CD8-positive, alpha-beta memory T cell (primary cell): ENCODE measurements around the gene LRRC8D. TPM values are rescaled to one million over a fixed set of nuclear protein-coding genes. Genes with fewer than 3 reads are reported as not detected.

Source experiments
- CTCF ChIA-PET: fragments of 350-600 bp; sonication (Branson Sonifier 250); formaldehyde crosslinking; loops from one replicate; lab custom pipeline; 2021; ENCODE audit warnings: antibody characterized with exemption; lab: Charles Lee
- POLR2A ChIA-PET: fragments of 350-600 bp; sonication (Branson Sonifier 250); formaldehyde crosslinking; loops from one replicate; lab custom pipeline; 2021; ENCODE audit warnings: antibody characterized with exemption; lab: Charles Lee
- DNase-seq, 5 donors: peaks; one replicate each; pipeline versions ENCODE4 v3.0.0 to v3.0.0-alpha.2; 2020 to 2022; ENCODE audit warnings: mixed read lengths in 1 of 5
- H3K27ac ChIP-seq: one replicate; pipeline ENCODE4 v1.7.0; 2013; ENCODE audit warnings: low read depth, mild to moderate bottlenecking, low read length, moderate library complexity
- H3K27me3 ChIP-seq: 2 replicates; pipeline ENCODE4 v1.7.0; 2013; ENCODE audit warnings: low read length, mild to moderate bottlenecking; ENCODE audit not compliant: insufficient read depth, poor library complexity, severe bottlenecking
- H3K36me3 ChIP-seq: 2 replicates; pipeline ENCODE4 v1.7.0; 2013; ENCODE audit warnings: mild to moderate bottlenecking, low read length, moderate library complexity; ENCODE audit not compliant: insufficient read depth
- H3K4me1 ChIP-seq: 2 replicates; pipeline ENCODE4 v1.7.0; 2013; ENCODE audit warnings: mild to moderate bottlenecking, low read length, moderate library complexity; ENCODE audit not compliant: insufficient read depth
- H3K4me3 ChIP-seq: 2 replicates; pipeline ENCODE4 v1.7.0; 2013; ENCODE audit warnings: mild to moderate bottlenecking, low read length
- H3K9me3 ChIP-seq: 2 replicates; pipeline ENCODE4 v1.7.0; 2013; ENCODE audit warnings: mild to moderate bottlenecking, low read length
- H3K27ac Mint-ChIP-seq, 8 donors: one replicate each; pipeline ENCODE4 v1.8.0; 2020 to 2021; ENCODE audit warnings: mixed read lengths in 8 of 8, mild to moderate bottlenecking in 6 of 8, inconsistent platforms in 3 of 8, moderate library complexity in 3 of 8
- H3K27me3 Mint-ChIP-seq, 2 donors: one replicate each; pipeline ENCODE4 v1.8.0; 2020 to 2021; ENCODE audit warnings: mixed read lengths in 2 of 2, mild to moderate bottlenecking in 1 of 2, moderate library complexity in 1 of 2
- H3K36me3 Mint-ChIP-seq, 3 donors: one replicate each; pipeline ENCODE4 v1.8.0; 2020 to 2021; ENCODE audit warnings: mixed read lengths in 3 of 3, inconsistent platforms in 1 of 3, mild to moderate bottlenecking in 1 of 3
- H3K4me1 Mint-ChIP-seq, 3 donors: one replicate each; pipeline ENCODE4 v1.8.0; 2020 to 2021; ENCODE audit warnings: mixed read lengths in 3 of 3, inconsistent platforms in 1 of 3, mild to moderate bottlenecking in 1 of 3
- H3K4me3 Mint-ChIP-seq, 7 donors: one replicate each; pipeline ENCODE4 v1.8.0; 2020 to 2021; ENCODE audit warnings: mixed read lengths in 7 of 7, mild to moderate bottlenecking in 6 of 7, moderate library complexity in 4 of 7, inconsistent platforms in 2 of 7
- H3K9me3 Mint-ChIP-seq, 5 donors: one replicate each; pipeline ENCODE4 v1.8.0; 2020 to 2022; ENCODE audit warnings: mixed read lengths in 5 of 5, mild to moderate bottlenecking in 3 of 5, moderate library complexity in 2 of 5, inconsistent platforms in 1 of 5
- polyA plus RNA-seq: library from polyadenylated mRNA; unstranded; fragments of 300-500 nt; fragmentation: Illumina TruSeq; gene quantifications from one replicate; pipeline ENCODE4 v1.2.3, GENCODE V29; 2021
- total RNA-seq, 2 experiments: library from RNA; stranded (reverse); gene quantifications; one replicate each; pipeline ENCODE4 v1.2.3, GENCODE V29; 2021

LRRC8D gene
- total and polyA plus RNA-seq, 3 experiments from 2014 or later: 39.0 to 56.3 (median 41.9) TPM

GRCh38 chr1:89910780-89911179, 89.9 kb downstream of the LRRC8D start:
- Histone ChIP-seq H3K27me3 (no peaks in the 10 kb centered on the region), H3K4me1 (peaks cover 4% of the 10 kb centered on the region), H3K27ac (no peak overlapping the region), H3K4me3 (no peak overlapping the region), H3K36me3 (no peaks in the 10 kb centered on the region), H3K9me3 (no peaks in the 10 kb centered on the region)
- POLR2A ChIA-PET: interaction anchor here (0.6 kb wide), 1 partner anchor 216 kb away, joined by 3 read pairs; no protein-coding TSS in a partner anchor
- Mint-ChIP-seq H3K4me3 (no peak overlapping the region), H3K36me3 (peaks cover 5 to 26% (median 9%) of the 10 kb centered on the region in 3 donors), H3K27me3 (no peaks in the 10 kb centered on the region), H3K9me3 (no peaks in the 10 kb centered on the region), H3K4me1 (peaks cover 35 to 65% (median 59%) of the 10 kb centered on the region in 3 donors), H3K27ac (peak overlapping the region in 1 of 8 donors; percentile 19)
- CTCF ChIA-PET: interaction anchor here (1.0 kb wide), 1 partner anchor 10 kb away, joined by 3 read pairs; no protein-coding TSS in a partner anchor
- DNase-seq: no peak

GRCh38 chr1:89911191-89911991, 90.6 kb downstream of the LRRC8D start:
- Histone ChIP-seq H3K4me1 (no peaks in the 10 kb centered on the region), H3K9me3 (no peaks in the 10 kb centered on the region), H3K36me3 (no peaks in the 10 kb centered on the region), H3K27ac (no peak overlapping the region), H3K4me3 (no peak overlapping the region), H3K27me3 (no peaks in the 10 kb centered on the region)
- ChIA-PET POLR2A (interaction anchor here (0.6 kb wide), 1 partner anchor 216 kb away, joined by 3 read pairs; no protein-coding TSS in a partner anchor), CTCF (interaction anchor here (1.0 kb wide), 1 partner anchor 9 kb away, joined by 3 read pairs; no protein-coding TSS in a partner anchor)
- Mint-ChIP-seq H3K4me3 (no peak overlapping the region), H3K36me3 (peaks cover 5 to 25% (median 9%) of the 10 kb centered on the region in 3 donors), H3K9me3 (no peaks in the 10 kb centered on the region), H3K27ac (peak overlapping the region in 2 of 8 donors; percentile 24 to 39), H3K27me3 (no peaks in the 10 kb centered on the region), H3K4me1 (peaks cover 34 to 61% (median 56%) of the 10 kb centered on the region in 3 donors)
- DNase-seq: no peak

- ChIA-PET POLR2A (no interaction called here), CTCF (no interaction called here)
- peaks cover 5 to 26% (median 7%) of the 10 kb centered on the region in 3 donors for H3K36me3 Mint-ChIP-seq
Measured at GRCh38 chr1:89912073-89912472, 91.2 kb downstream of the LRRC8D start.

GRCh38 chr1:89913353-89914095, 92.7 kb downstream of the LRRC8D start:
- H3K9me3 ChIP-seq: no peaks in the 10 kb centered on the region
- H3K4me3 ChIP-seq: no peak overlapping the region
- DNase-seq: no peak
- no peaks in the 10 kb centered on the region for H3K4me1 ChIP-seq
- Mint-ChIP-seq H3K9me3 (no peaks in the 10 kb centered on the region), H3K36me3 (peaks cover 5 to 28% (median 9%) of the 10 kb centered on the region in 3 donors), H3K4me3 (no peak overlapping the region), H3K4me1 (peaks cover 25 to 44% (median 39%) of the 10 kb centered on the region in 3 donors), H3K27ac (peak overlapping the region in 1 of 8 donors; percentile 48), H3K27me3 (no peaks in the 10 kb centered on the region)
- no peaks in the 10 kb centered on the region for H3K36me3 ChIP-seq
- no peak overlapping the region for H3K27ac ChIP-seq
- ChIA-PET CTCF (no interaction called here), POLR2A (no interaction called here)
- H3K27me3 ChIP-seq: no peaks in the 10 kb centered on the region

More at GRCh38 chr1:89912073-89912472, 91.2 kb downstream of the LRRC8D start:
- no peaks in the 10 kb centered on the region for H3K4me1 ChIP-seq
- H3K27me3 Mint-ChIP-seq: no peaks in the 10 kb centered on the region
- H3K27ac ChIP-seq: no peak overlapping the region
- H3K9me3 Mint-ChIP-seq: no peaks in the 10 kb centered on the region
- no peak overlapping the region for H3K4me3 Mint-ChIP-seq
- no peaks in the 10 kb centered on the region for H3K27me3 ChIP-seq
- no peak overlapping the region for H3K4me3 ChIP-seq
- H3K36me3 ChIP-seq: no peaks in the 10 kb centered on the region
- no peak for DNase-seq
- peaks cover 29 to 55% (median 50%) of the 10 kb centered on the region in 3 donors for H3K4me1 Mint-ChIP-seq
- H3K9me3 ChIP-seq: no peaks in the 10 kb centered on the region
- peak overlapping the region in 2 of 8 donors; percentile 3 to 24 for H3K27ac Mint-ChIP-seq

- H3K4me1 ChIP-seq: no peaks in the 10 kb centered on the region
- no peak overlapping the region for H3K27ac ChIP-seq
- ChIA-PET POLR2A (no interaction called here), CTCF (no interaction called here)
- Mint-ChIP-seq H3K4me3 (no peak overlapping the region), H3K9me3 (no peaks in the 10 kb centered on the region), H3K4me1 (peaks cover 16 to 36% (median 33%) of the 10 kb centered on the region in 3 donors), H3K27me3 (no peaks in the 10 kb centered on the region), H3K36me3 (peaks cover 5 to 26% (median 8%) of the 10 kb centered on the region in 3 donors), H3K27ac (peak overlapping the region in 1 of 8 donors; percentile 21)
- H3K36me3 ChIP-seq: no peaks in the 10 kb centered on the region
- no peaks in the 10 kb centered on the region for H3K9me3 ChIP-seq
- no peaks in the 10 kb centered on the region for H3K27me3 ChIP-seq
- no peak overlapping the region for H3K4me3 ChIP-seq
- DNase-seq: no peak
Measured at GRCh38 chr1:89917353-89917752, 96.5 kb downstream of the LRRC8D start.

- Histone ChIP-seq H3K9me3 (no peaks in the 10 kb centered on the region), H3K27me3 (no peaks in the 10 kb centered on the region), H3K27ac (no peak overlapping the region), H3K36me3 (no peaks in the 10 kb centered on the region), H3K4me3 (no peak overlapping the region), H3K4me1 (no peaks in the 10 kb centered on the region)
- DNase-seq: no peak
- H3K27me3 Mint-ChIP-seq: no peaks in the 10 kb centered on the region
- ChIA-PET CTCF (no interaction called here), POLR2A (interaction anchor here (0.6 kb wide), 1 partner anchor 267 kb away, joined by 3 read pairs; no protein-coding TSS in a partner anchor)
- peaks cover 8 to 29% (median 14%) of the 10 kb centered on the region in 3 donors for H3K36me3 Mint-ChIP-seq
- peak overlapping the region in 1 of 8 donors; percentile 62 for H3K27ac Mint-ChIP-seq
- H3K9me3 Mint-ChIP-seq: peaks cover 0 to 2% (median 0%) of the 10 kb centered on the region in 5 donors
- no peak overlapping the region for H3K4me3 Mint-ChIP-seq
- peaks cover 10 to 30% (median 27%) of the 10 kb centered on the region in 3 donors for H3K4me1 Mint-ChIP-seq
Measured at GRCh38 chr1:89918127-89918793, 97.4 kb downstream of the LRRC8D start.

- Histone ChIP-seq H3K27ac (no peak overlapping the region), H3K4me3 (no peak overlapping the region), H3K36me3 (no peaks in the 10 kb centered on the region), H3K4me1 (no peaks in the 10 kb centered on the region), H3K9me3 (no peaks in the 10 kb centered on the region), H3K27me3 (no peaks in the 10 kb centered on the region)
- no peak for DNase-seq
- Mint-ChIP-seq H3K4me3 (no peak overlapping the region), H3K9me3 (peaks cover 0 to 7% (median 0%) of the 10 kb centered on the region in 5 donors), H3K27ac (peak overlapping the region in 1 of 8 donors; percentile 4), H3K27me3 (no peaks in the 10 kb centered on the region), H3K36me3 (peaks cover 8 to 33% (median 19%) of the 10 kb centered on the region in 3 donors), H3K4me1 (peaks cover 9 to 25% (median 24%) of the 10 kb centered on the region in 3 donors)
- CTCF ChIA-PET: no interaction called here
- POLR2A ChIA-PET: interaction anchor here (0.6 kb wide), 1 partner anchor 267 kb away, joined by 3 read pairs; no protein-coding TSS in a partner anchor
Measured at GRCh38 chr1:89918794-89919155, 97.9 kb downstream of the LRRC8D start.
